SU-DHL-6 (cell line): ENCODE results near the gene LTB4R.

Source experiments
- H2AFZ ChIP-seq: fragments of 200-600 bp; sonication (generic); 2 replicates; pipeline ENCODE4 v1.6.1; 2014; ENCODE audit warnings: low read depth, mild to moderate bottlenecking, moderate library complexity, mixed read lengths, antibody characterized with exemption, low read length; ENCODE audit not compliant: severe bottlenecking
- H3F3A ChIP-seq: fragments of 200-600 bp; shearing (Covaris generic); 2 replicates; pipeline ENCODE4 v1.6.0; 2016; ENCODE audit warnings: antibody characterized with exemption, mild to moderate bottlenecking; ENCODE audit not compliant: insufficient read depth
- H3K27ac ChIP-seq: fragments of 200-600 bp; sonication (generic); 2 replicates; pipeline ENCODE4 v1.5.1; 2016; ENCODE audit warnings: low read depth, mild to moderate bottlenecking, low read length, moderate library complexity, mixed read lengths
- H3K27me3 ChIP-seq: fragments of 200-600 bp; sonication (generic), shearing (Covaris generic); 2 replicates; pipeline ENCODE4 v1.6.0; 2014; ENCODE audit warnings: mild to moderate bottlenecking, low read length
- H3K36me3 ChIP-seq: fragments of 200-600 bp; sonication (generic); 2 replicates; pipeline ENCODE4 v1.6.1; 2014; ENCODE audit warnings: mild to moderate bottlenecking, low read length, mixed read lengths
- H3K4me2 ChIP-seq: fragments of 300-600, 200-600 bp; shearing (Covaris generic), sonication (generic); 2 replicates; pipeline ENCODE4 v1.6.0; 2014; ENCODE audit warnings: low read length, low read depth, mild to moderate bottlenecking; ENCODE audit not compliant: poor library complexity, severe bottlenecking
- H3K4me3 ChIP-seq: fragments of 200-600 bp; sonication (generic); 2 replicates; pipeline ENCODE4 v1.5.1; 2014; ENCODE audit warnings: antibody characterized with exemption, low read length, mild to moderate bottlenecking, mixed read lengths; ENCODE audit not compliant: insufficient read depth, poor library complexity, severe bottlenecking
- H3K79me2 ChIP-seq: fragments of 200-600 bp; sonication (generic); 2 replicates; pipeline ENCODE4 v1.6.1; 2014; ENCODE audit warnings: mild to moderate bottlenecking, low read length, moderate library complexity; ENCODE audit not compliant: insufficient read depth
- H3K9ac ChIP-seq: fragments of 200-600 bp; sonication (generic); 2 replicates; pipeline ENCODE4 v1.7.0; 2014; ENCODE audit warnings: mild to moderate bottlenecking, low read length
- H3K9me2 ChIP-seq: fragments of 200-600 bp; sonication (generic); replicated peaks from 2 replicates; pipeline ENCODE4 v1.6.1; 2014; ENCODE audit warnings: low read length; ENCODE audit not compliant: insufficient read depth
- H3K9me3 ChIP-seq: fragments of 200-600 bp; sonication (generic); 2 replicates; pipeline ENCODE4 v1.6.1; 2014; ENCODE audit warnings: low read length, mixed read lengths; ENCODE audit not compliant: insufficient read depth
- H4K20me1 ChIP-seq: fragments of 200-600 bp; sonication (generic); 2 replicates; pipeline ENCODE4 v1.6.1; 2014; ENCODE audit warnings: low read depth, mild to moderate bottlenecking, antibody characterized with exemption, low read length, moderate library complexity, mixed read lengths
- EZH2phosphoT487 ChIP-seq: fragments of 200-600 bp; sonication (generic), shearing (Covaris generic); conservative IDR thresholded peaks from 2 replicates; pipeline ENCODE4 v1.6.1; 2018; ENCODE audit warnings: mild to moderate bottlenecking, antibody characterized with exemption, low read length, moderate library complexity, mixed read lengths
- TF ChIP-seq, protein P1 (sequence below): fragments of 200-600 bp; sonication (generic); IDR thresholded peaks from one replicate; pipeline ENCODE4 v1.5.1; 2017; ENCODE audit warnings: antibody characterized with exemption, mild to moderate bottlenecking, low read length, moderate library complexity; ENCODE audit not compliant: insufficient read depth, poor library complexity, severe bottlenecking

LTB4R gene

DNA sequence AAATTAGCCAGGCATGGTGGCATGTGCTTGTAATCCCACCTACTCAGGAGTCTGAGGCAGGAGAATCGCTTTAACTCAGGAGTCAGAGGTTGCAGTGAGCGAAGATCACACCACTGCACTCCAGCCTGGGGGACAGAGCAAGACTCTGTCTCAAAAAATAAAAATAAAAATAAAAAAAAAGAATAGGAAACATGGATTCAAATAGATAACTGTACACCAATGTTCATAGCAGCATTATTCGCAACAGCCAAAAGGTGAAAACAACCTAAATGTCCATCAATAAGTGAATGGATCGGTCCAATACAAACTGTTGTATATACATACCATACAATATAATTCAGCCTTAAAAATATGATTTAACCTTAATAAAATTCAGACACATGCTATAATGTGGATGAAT, 31.6 kb downstream of the LTB4R start:
- Histone ChIP-seq H4K20me1 (no peaks in the 10 kb centered on the region), H3K27me3 (no peaks in the 10 kb centered on the region), H3K4me3 (no peak overlapping the region), H3K4me2 (no peak overlapping the region), H3K9ac (no peak overlapping the region), H3K9me2 (no peaks in the 10 kb centered on the region), H2AFZ (no peak overlapping the region), H3K79me2 (no peaks in the 10 kb centered on the region), H3K27ac (no peak overlapping the region), H3K36me3 (no peaks in the 10 kb centered on the region), H3K9me3 (no peaks in the 10 kb centered on the region), H3F3A (no peaks in the 10 kb centered on the region)
- no peak for TF ChIP-seq EZH2phosphoT487
- TF ChIP-seq, protein P1, sequence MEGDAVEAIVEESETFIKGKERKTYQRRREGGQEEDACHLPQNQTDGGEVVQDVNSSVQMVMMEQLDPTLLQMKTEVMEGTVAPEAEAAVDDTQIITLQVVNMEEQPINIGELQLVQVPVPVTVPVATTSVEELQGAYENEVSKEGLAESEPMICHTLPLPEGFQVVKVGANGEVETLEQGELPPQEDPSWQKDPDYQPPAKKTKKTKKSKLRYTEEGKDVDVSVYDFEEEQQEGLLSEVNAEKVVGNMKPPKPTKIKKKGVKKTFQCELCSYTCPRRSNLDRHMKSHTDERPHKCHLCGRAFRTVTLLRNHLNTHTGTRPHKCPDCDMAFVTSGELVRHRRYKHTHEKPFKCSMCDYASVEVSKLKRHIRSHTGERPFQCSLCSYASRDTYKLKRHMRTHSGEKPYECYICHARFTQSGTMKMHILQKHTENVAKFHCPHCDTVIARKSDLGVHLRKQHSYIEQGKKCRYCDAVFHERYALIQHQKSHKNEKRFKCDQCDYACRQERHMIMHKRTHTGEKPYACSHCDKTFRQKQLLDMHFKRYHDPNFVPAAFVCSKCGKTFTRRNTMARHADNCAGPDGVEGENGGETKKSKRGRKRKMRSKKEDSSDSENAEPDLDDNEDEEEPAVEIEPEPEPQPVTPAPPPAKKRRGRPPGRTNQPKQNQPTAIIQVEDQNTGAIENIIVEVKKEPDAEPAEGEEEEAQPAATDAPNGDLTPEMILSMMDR = no peak

DNA sequence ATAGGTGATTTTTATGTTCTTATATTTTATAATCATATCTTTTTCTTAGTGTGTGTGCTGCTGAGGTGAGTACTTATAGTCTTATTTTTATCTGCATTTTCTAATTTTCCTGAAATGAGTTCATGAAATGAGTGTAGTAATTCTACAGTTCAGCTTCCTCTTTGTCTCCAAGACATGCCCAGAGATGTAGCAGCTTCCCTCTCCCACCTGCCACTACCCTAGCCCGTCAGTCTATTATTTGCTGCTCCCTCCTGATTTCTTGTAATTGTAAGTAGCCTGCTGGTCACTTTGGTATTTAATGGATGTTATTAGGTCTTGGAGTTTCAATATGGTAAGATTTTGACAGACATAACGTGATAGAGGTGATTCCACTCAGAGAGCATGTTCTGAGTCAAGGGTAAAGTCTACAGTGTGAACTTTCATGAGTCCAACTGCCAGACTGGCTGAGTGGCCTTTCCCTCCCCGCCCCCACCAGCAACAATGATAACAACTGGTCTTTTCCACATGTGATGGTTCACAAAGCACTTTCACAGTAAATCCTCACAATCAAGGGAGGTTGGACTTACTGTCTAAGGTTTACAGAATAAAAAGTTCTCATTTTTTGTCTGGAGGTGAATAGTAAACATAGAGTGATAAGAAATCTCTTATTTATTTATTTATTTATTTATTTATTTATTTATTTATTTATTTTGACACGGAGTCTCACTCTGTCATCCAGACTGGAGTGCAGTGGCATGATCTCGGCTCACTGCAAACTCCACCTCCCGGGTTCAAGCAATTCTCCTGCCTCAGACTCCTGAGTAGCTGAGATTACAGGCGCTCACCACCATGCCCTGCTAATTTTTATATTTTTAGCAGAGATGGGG, 32.7 kb downstream of the LTB4R start:
- H3K79me2 ChIP-seq = no peaks in the 10 kb centered on the region
- H3K4me3 ChIP-seq = no peak overlapping the region
- no peaks in the 10 kb centered on the region for H3F3A ChIP-seq
- H3K9ac ChIP-seq = no peak overlapping the region
- H3K27ac ChIP-seq = no peak overlapping the region
- H3K36me3 ChIP-seq = no peaks in the 10 kb centered on the region
- H2AFZ ChIP-seq = no peak overlapping the region
- TF ChIP-seq, protein P1 = no peak
- no peaks in the 10 kb centered on the region for H4K20me1 ChIP-seq
- no peaks in the 10 kb centered on the region for H3K9me3 ChIP-seq
- no peak overlapping the region for H3K4me2 ChIP-seq
- no peaks in the 10 kb centered on the region for H3K27me3 ChIP-seq
- no peaks in the 10 kb centered on the region for H3K9me2 ChIP-seq

DNA sequence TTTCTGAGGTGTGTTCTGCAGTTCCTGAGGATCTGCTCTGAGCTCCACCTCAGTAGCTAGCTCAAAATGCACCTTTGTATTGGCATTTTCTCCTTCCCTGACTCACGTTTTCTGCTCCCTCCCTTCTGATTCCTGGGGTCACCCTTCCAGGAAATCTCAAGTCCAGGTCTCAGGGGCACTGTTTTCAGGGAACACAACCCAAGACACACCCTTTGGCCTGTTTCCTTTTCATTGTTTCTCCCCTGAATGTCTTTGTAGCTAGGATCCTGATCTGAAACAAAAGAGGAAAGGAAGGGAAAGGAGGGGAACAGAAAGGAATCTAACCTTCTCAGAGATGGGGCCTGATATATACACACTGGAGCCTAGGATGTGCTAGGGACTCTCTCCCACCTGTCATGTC, 35.8 kb downstream of the LTB4R start:
- Histone ChIP-seq H3K9ac (no peak overlapping the region), H3K27me3 (no peaks in the 10 kb centered on the region), H3F3A (no peaks in the 10 kb centered on the region), H2AFZ (no peak overlapping the region), H3K4me3 (no peak overlapping the region), H3K79me2 (no peaks in the 10 kb centered on the region), H3K27ac (no peak overlapping the region), H4K20me1 (no peaks in the 10 kb centered on the region), H3K9me3 (no peaks in the 10 kb centered on the region), H3K4me2 (no peak overlapping the region), H3K36me3 (no peaks in the 10 kb centered on the region), H3K9me2 (no peaks in the 10 kb centered on the region)
- TF ChIP-seq, protein P1 = no peak
- no peak for TF ChIP-seq EZH2phosphoT487
